ENCODE data around the gene P3R3URF. TPM values are rescaled to one million over a fixed set of nuclear protein-coding genes. Genes with fewer than 3 reads are reported as not detected.

Gene P3R3URF
- total RNA-seq, 2 donors from 2014 or later: not detected

DNA sequence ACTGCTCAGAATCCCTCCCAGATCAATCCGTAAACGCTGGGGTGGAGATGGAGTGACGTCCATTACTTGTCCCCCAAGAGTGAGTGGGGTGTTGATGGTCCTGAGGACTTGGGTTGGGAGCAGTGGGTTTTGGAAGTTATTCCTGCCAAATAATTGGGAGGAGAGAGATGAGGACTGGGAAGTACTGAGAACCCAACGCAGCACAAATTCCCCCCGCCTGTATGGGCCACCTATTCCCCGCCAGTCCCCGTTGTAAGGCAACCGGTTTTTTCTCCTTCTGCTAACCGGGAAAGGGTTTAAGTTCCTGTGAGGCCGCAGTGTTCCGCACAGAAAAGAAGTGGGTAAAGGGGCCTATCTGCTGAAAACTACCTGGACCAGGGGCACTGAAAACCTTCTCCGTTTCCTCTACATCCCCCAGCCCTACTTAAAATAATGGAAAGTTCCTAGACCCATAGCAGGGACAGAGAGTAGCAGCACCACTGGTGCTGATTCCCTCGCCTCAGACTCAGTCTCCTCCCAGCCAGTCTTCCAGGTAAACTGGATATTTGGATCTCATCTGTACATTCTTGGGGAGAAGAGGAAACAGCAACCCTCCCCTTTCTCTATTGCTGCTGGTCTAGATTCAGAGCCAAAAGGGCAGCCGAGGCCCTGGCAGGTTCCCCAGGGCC lies 27.6 kb upstream of the P3R3URF start:
- Mint-ChIP-seq H3K27me3 (peaks cover 3% of the 10 kb centered on the region), H3K4me3 (peak overlapping the region; percentile 17), H3K27ac (no peak overlapping the region), H3K36me3 (ENCODE audit: low read depth) (no peaks in the 10 kb centered on the region), H3K4me1 (no peaks in the 10 kb centered on the region), H3K9me3 (no peaks in the 10 kb centered on the region)
- ATAC-seq (replicated peaks): no peak

DNA sequence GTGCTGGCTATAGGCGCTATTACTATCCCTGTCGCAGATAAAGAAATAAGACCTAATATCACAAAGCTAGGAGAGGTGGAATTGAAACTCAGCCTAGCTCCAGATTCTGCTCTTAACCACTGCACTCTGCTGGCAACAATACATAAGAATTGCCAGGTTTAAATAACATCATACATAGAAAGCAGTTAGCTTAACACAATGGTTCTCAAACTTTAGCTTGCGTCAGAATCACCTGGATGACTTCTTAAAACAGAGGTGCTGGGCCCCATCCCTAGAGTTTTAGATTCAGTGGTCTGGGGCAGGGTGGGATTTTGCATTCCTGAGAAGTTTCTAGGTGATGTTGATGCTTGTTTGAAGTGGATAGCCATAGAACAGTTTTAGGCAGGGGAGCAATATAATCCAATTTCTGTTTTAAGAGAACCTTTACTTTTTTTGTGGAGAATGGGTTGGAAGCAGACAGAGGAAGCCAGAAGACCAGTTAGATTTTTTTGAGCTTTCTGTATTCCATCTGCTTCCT lies 23.0 kb upstream of the P3R3URF start:
- Mint-ChIP-seq H3K4me3 (peak overlapping the region; percentile 76), H3K4me1 (peaks cover 4% of the 10 kb centered on the region), H3K27me3 (peaks cover 3% of the 10 kb centered on the region), H3K9me3 (no peaks in the 10 kb centered on the region), H3K36me3 (ENCODE audit: low read depth) (peaks cover 14% of the 10 kb centered on the region), H3K27ac (no peak overlapping the region)
- no peak for ATAC-seq (replicated peaks)

DNA sequence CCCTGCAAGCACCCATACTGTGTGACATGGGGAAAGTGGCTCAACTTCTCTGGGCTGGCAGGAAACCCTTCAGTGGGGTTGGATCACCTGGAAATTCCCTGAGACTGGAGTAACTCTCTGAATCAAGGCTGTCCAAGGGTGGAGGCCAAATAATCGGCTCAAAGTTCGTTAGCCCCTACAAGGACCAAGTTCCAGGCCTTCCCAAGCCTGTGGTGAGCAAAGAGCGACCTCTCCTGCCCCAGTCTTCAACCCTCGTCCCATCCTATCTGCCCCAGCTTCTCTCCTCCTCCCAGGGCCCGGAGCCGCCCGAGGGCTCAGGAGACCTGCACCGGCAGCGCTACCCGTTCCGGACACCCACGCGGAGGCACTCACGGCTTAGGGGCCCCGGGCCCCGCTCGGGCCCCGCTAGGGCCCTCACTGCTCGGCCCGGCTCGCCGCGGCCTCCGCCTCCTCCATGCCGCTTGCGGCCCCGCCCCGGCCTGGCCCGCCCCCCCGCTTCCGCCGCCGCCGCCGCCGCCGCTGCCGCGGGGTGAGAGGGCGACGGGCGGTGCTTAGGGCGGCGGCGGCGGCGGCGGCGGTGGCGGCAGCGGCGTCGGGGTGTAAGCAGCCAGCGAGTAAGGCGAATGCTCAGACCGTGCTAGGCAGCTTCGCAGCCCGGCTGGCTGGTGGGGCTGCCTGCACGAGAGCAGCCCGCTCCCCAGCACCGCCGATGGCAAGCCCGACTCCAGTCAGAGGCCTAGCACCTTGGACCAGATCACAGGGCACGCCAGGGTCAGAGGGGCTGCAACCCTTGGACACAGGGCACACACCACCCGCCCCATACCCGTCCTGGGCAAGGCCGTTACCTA lies 21.9 kb upstream of the P3R3URF start, which contains the start of gene POMGNT1:
TSS of gene POMGNT1 (minus strand) at position 471 of the 848 bp plus-strand sequence. CDS start 613 bp downstream, outside the sequence.
- ATAC-seq (replicated peaks): peak; percentile 96
- Mint-ChIP-seq H3K9me3 (no peaks in the 10 kb centered on the region), H3K4me3 (peak within 1 kb of the TSS; percentile 76), H3K36me3 (ENCODE audit: low read depth) (peaks cover 17% of the 10 kb centered on the region), H3K4me1 (peaks cover 4% of the 10 kb centered on the region), H3K27me3 (peaks cover 3% of the 10 kb centered on the region), H3K27ac (peak within 1 kb of the TSS; percentile 82)

DNA sequence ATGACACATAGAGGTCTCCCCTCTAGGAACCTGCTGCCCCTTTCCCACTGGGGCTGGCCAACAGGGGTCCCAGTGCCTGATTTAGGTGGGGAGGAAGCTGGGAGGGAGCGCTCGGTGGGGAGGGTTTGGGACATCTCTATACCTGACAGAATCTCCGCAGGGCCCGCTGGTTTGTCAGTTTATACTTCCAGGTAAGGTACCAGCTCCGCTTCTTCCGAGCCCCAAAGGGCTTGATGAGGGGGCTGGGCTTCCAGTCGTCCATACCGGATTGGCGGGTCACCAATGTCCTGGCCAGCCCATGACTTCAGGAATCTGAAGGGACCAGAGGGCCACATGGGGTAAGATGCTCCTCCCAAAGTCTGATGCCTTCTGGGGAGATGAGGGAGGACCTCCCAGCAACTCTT lies 21.3 kb upstream of the P3R3URF start:
- no peak for ATAC-seq (replicated peaks)
- Mint-ChIP-seq H3K27me3 (no peaks in the 10 kb centered on the region), H3K9me3 (no peaks in the 10 kb centered on the region), H3K4me1 (peaks cover 4% of the 10 kb centered on the region), H3K4me3 (peak overlapping the region; percentile 76), H3K27ac (peak overlapping the region; percentile 82), H3K36me3 (ENCODE audit: low read depth) (peaks cover 24% of the 10 kb centered on the region)

DNA sequence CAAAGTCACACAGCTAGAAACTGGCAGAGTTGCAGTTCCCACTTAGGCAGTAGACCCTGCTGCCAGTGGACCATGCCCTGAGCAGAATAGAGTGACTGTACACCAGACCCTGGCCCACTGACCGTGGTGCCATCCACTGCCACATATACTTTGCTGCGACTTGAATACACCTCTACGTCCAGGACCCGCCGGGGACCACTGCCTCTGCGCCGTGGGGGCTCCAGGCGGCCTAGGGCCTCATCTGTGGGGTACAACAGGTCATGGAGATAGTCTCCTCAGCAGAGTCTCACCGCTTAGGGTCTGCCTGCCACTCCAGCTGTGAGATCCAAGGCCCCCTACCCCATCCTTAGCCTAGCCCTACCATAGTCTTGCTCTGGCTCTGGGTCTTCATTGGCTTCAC lies 20.3 kb upstream of the P3R3URF start:
- peaks cover 33% of the 10 kb centered on the region for H3K36me3 Mint-ChIP-seq (ENCODE audit: low read depth)
- no peak for ATAC-seq (replicated peaks)
- H3K27me3 Mint-ChIP-seq: no peaks in the 10 kb centered on the region
- no peak overlapping the region for H3K27ac Mint-ChIP-seq
- H3K9me3 Mint-ChIP-seq: no peaks in the 10 kb centered on the region
- no peak overlapping the region for H3K4me3 Mint-ChIP-seq
- peaks cover 4% of the 10 kb centered on the region for H3K4me1 Mint-ChIP-seq

DNA sequence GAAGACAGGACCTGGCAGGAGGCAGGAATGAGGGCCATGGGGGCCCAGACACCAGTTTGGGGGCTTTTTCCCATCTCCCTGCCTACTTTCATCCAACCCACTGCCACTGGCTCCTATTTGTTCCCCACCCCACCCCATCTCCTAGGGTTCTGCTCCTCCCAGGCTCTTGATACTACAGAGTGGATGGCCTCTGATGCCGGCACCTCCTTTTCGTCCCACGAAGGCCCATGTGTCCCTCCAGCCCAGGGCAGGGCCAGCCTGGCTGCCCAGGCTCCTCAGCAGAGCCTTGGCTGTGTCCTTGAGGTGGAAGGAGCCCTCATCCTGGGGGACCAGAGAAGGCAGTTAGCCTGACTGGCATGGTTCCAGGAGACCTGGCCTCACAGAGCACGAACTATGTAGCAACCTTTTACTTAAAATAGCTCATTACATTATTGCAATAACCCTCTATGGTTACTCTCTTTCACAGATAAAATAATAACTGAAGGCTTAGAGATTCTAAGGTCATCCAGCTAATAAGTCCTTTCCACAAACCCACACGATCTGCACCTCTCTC lies 18.4 kb upstream of the P3R3URF start:
- Mint-ChIP-seq H3K4me1 (peaks cover 4% of the 10 kb centered on the region), H3K27me3 (no peaks in the 10 kb centered on the region), H3K9me3 (no peaks in the 10 kb centered on the region), H3K27ac (no peak overlapping the region), H3K4me3 (no peak overlapping the region), H3K36me3 (ENCODE audit: low read depth) (peaks cover 42% of the 10 kb centered on the region)
- ATAC-seq (replicated peaks): no peak

DNA sequence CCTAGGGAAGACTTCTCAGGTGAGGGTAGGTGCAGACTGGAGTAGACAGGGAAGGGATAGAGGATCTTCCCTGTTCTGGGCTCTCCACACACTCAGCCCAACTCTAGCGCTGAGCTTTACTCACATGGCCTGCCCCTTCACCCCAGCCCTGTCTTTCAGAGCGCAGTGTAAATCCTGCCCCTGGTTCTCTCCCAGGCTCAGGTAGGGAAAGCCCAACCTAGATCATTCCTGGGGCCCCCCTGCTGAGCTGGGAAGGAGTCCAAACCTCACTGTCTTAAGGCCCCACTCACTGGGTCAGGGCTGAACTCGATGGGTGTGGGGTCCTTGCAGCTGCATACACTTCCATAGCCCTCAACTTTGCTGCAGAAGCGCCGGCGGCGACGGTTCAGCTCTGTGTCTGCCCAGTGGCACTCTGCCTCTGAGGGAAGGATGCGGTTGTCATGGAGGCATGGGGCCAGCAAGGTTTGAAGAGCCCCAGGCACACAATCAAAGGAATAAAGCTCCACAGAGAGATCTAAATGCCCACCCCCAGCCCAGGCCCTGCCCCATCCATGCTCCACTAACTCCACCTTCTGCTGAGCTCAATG lies 17.8 kb upstream of the P3R3URF start:
- Mint-ChIP-seq H3K36me3 (ENCODE audit: low read depth) (peaks cover 48% of the 10 kb centered on the region), H3K27ac (no peak overlapping the region), H3K4me1 (peaks cover 4% of the 10 kb centered on the region), H3K27me3 (no peaks in the 10 kb centered on the region), H3K9me3 (no peaks in the 10 kb centered on the region), H3K4me3 (no peak overlapping the region)
- no peak for ATAC-seq (replicated peaks)

DNA sequence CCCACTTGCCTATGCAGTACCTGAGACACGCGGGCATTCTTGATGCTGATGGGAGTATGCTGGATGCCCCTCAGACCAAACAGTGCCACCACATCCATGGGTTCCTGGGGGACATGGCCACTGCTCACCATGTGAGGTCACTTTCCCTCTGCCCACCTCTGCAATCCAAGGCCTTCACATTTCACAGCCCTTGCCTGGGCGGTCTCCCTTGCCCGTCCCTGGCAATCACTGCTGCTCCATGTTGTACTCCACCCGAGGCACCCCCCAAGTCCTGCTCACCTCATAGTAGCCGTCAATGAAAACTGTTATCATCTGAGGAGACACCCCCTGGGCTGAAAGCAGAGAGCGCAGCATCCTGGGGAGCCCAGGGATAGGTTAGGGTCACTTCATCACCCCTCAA lies 17.0 kb upstream of the P3R3URF start:
- no peaks in the 10 kb centered on the region for H3K9me3 Mint-ChIP-seq
- H3K27me3 Mint-ChIP-seq: no peaks in the 10 kb centered on the region

DNA sequence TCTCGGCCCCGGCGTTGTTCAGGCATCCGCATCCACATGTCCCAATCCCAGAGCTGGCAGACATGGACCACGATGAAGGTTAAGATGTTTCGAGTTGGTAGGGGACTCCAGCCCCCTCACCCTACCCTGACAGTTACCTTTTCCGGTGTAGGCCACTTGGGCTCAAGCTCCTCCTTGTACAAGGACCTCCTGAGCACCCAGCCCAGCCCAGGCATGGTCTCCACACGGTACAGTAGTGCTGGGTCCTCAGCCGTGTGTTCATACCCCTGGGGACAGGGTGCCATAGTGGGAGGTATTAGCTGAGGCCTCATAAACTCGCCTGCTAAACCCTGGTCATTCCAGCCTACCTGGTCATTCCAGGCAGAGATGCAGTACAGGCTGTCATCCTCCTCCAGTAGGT lies 15.9 kb upstream of the P3R3URF start:
- H3K36me3 Mint-ChIP-seq (ENCODE audit: low read depth): peaks cover 65% of the 10 kb centered on the region
- H3K27ac Mint-ChIP-seq: no peak overlapping the region
- no peak for ATAC-seq (replicated peaks)

More for the DNA sequence above, 17.0 kb upstream of the P3R3URF start:
- no peak overlapping the region for H3K27ac Mint-ChIP-seq
- peaks cover 4% of the 10 kb centered on the region for H3K4me1 Mint-ChIP-seq
- H3K36me3 Mint-ChIP-seq (ENCODE audit: low read depth): peaks cover 55% of the 10 kb centered on the region
- no peak for ATAC-seq (replicated peaks)
- H3K4me3 Mint-ChIP-seq: no peak overlapping the region

DNA sequence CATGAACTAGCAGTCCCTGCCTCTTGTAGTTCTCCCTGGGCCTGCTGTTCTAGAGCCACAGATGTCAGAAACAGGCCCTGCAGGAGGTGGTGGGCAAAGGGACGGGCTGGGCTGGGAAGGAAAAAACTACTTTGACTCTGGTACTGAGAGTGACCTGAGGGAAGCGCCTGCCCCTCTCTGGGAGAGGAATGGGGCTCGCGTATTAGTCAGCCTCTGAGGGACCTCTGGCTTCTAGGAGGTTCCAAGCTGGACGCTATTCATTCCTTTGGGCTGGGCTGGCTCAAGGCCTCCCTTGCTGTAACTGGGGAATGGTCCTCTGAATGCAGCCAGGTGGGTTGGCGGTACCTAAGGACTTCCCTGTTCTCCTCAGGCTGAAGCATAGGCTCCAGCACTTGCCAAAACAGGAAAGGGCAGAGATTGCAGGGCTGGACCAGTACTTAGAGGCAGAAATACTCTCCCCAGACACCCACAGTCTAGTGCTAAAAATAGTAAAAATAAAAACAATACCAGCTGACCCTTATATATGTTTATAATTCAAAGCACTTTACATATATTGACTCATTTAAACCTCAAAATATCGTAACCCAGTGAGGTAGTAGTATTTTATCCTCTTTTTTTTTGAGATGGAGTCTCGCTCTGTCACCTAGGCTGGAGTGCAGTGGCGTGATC lies 14.9 kb upstream of the P3R3URF start:
- no peak overlapping the region for H3K4me3 Mint-ChIP-seq
- no peak overlapping the region for H3K27ac Mint-ChIP-seq
- H3K9me3 Mint-ChIP-seq: no peaks in the 10 kb centered on the region
- H3K4me1 Mint-ChIP-seq: no peaks in the 10 kb centered on the region
- ATAC-seq (replicated peaks): no peak
- peaks cover 62% of the 10 kb centered on the region for H3K36me3 Mint-ChIP-seq (ENCODE audit: low read depth)
- H3K27me3 Mint-ChIP-seq: no peaks in the 10 kb centered on the region

More for the DNA sequence above, 15.9 kb upstream of the P3R3URF start:
- H3K4me1 Mint-ChIP-seq: peaks cover 1% of the 10 kb centered on the region
- no peak overlapping the region for H3K4me3 Mint-ChIP-seq
- no peaks in the 10 kb centered on the region for H3K9me3 Mint-ChIP-seq
- H3K27me3 Mint-ChIP-seq: no peaks in the 10 kb centered on the region

DNA sequence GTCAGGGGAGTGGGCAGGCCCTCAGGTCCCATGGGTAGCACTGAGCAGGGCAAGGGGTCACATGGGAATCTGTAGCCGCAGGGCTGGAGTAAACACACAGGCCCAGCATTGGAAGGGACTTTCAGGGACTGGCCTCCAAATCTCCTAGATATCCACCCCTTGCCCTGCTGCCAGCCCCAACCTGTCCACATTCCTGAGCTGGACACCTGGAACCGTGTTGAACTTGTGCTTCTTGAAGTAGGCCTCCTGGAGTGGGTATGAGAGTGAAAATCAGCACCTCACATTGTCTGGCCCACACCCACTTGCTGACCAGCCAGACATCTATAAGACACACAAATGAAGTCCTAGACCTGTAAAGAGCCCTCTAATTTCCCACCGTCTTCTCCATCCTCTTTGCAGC lies 14.3 kb upstream of the P3R3URF start:
- H3K4me3 Mint-ChIP-seq: no peak overlapping the region

DNA sequence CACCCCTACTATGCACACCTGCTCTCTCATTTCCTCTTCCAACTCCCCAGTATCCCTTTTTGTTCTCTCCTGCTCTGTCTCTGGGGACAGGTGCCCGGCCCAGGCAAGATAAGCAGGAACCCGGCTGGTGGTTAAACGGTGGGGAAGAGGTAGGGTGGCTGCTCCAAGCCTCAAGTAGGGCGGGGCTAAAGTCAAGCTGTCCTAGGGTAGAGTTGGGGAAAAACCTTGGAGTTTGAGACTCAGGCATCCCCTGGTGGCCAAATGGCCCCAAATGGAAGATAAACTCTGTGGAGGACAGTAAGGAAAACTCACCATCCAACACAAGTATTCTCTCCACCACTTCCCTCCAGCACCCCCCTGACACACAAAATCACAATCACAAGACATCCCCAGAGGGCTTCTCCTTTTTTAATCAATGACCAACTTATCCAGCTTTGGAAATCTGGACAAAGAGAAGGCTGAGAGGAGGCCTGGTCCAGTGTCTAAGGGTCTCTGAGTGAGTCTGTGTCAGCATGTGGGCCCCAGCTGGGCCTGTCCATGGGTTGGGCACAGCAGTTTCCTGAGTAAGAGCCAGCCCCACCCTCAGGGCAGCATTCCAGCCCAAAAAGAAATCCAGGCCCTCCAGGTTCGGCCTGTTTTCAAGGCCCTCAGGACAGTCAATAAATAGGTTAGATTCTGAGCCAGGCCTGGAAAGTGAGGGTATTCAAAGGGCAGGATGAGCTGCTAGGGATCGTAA lies 12.2 kb upstream of the P3R3URF start:
- Mint-ChIP-seq H3K9me3 (no peaks in the 10 kb centered on the region), H3K27me3 (no peaks in the 10 kb centered on the region), H3K27ac (peak overlapping the region; percentile 58), H3K4me3 (no peak overlapping the region), H3K4me1 (peaks cover 11% of the 10 kb centered on the region), H3K36me3 (ENCODE audit: low read depth) (peaks cover 50% of the 10 kb centered on the region)
- no peak for ATAC-seq (replicated peaks)

More for the DNA sequence above, 14.3 kb upstream of the P3R3URF start:
- H3K27me3 Mint-ChIP-seq: no peaks in the 10 kb centered on the region
- no peak overlapping the region for H3K27ac Mint-ChIP-seq
- no peak for ATAC-seq (replicated peaks)
- peaks cover 4% of the 10 kb centered on the region for H3K4me1 Mint-ChIP-seq
- peaks cover 60% of the 10 kb centered on the region for H3K36me3 Mint-ChIP-seq (ENCODE audit: low read depth)
- H3K9me3 Mint-ChIP-seq: no peaks in the 10 kb centered on the region

DNA sequence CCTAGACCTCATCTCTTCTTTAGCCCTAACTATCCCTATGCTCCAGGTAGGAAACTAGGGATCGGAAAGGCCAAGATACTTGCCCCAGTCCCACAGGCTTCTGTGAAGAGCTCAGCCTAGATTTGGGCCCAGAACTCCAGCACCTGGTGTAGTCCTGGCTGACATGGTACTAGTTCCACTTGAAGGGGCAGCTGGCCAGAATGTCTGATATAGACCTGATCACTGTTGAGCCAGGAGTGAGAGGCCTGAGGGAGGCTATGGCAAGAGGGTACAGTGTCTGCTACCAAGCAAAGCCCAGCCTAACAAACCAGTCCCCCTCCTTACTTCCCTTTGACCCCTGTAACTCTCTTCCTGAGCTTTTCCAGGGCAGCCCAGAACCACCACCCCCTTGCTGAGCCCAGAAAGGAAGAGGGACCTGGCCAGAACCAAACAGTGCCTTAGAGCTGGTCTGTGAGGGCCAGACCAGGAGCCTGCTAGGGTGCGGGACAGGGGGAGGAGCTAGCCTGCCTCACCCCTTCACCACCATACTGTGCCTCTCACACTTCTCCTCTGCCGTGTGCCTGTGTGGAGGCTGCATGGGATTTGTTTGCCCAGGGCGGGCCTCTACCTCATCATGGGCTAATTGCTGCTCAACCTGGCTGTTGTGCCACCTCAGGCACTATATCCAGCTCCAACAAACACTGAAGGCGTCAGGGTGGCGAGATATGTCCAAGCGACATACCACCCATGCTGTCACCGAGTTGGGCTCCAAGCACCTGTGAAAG lies 11.0 kb upstream of the P3R3URF start:
- Mint-ChIP-seq H3K4me3 (no peak overlapping the region), H3K4me1 (peaks cover 11% of the 10 kb centered on the region), H3K9me3 (no peaks in the 10 kb centered on the region), H3K27ac (peak overlapping the region; percentile 58), H3K36me3 (ENCODE audit: low read depth) (peaks cover 38% of the 10 kb centered on the region), H3K27me3 (no peaks in the 10 kb centered on the region)
- no peak for ATAC-seq (replicated peaks)
